K562 (cell line): ENCODE data around the gene TSC22D2. TPM values are rescaled to one million over a fixed set of nuclear protein-coding genes. Genes with fewer than 3 reads are reported as not detected.

ENCODE experiments used
- CBFB ChIP-seq: sonication (generic); formaldehyde crosslinking; IDR thresholded peaks from 2 replicates; pipeline ENCODE4 v1.4.0; 2020; ENCODE audit warnings: mild to moderate bottlenecking, missing genetic modification reagents
- CBX1 ChIP-seq: sonication (generic); IDR thresholded peaks from 2 replicates; pipeline ENCODE4 v1.6.1; 2016; ENCODE audit warnings: antibody characterized with exemption, low read depth, mild to moderate bottlenecking
- CC2D1A ChIP-seq: fragments of 450-650 bp; IDR thresholded peaks from 2 replicates; pipeline ENCODE4 v1.6.1; 2017; ENCODE audit warnings: mild to moderate bottlenecking
- CHD2 ChIP-seq: IDR thresholded peaks from 2 replicates; pipeline ENCODE4 v1.6.1; 2011; ENCODE audit warnings: low read depth, low read length
- CTBP1 ChIP-seq: fragments of 450-650 bp; IDR thresholded peaks from 2 replicates; pipeline ENCODE4 v1.6.1; 2016; ENCODE audit warnings: borderline replicate concordance
- NEUROD1 ChIP-seq: fragments of 150-350 bp; IDR thresholded peaks from 2 replicates; pipeline ENCODE4 v1.6.1; 2014; ENCODE audit warnings: borderline replicate concordance, low read length, low read depth; ENCODE audit not compliant: partially characterized antibody
- NFE2 ChIP-seq: IDR thresholded peaks from 2 replicates; pipeline ENCODE4 v1.6.1; 2014; ENCODE audit warnings: antibody characterized with exemption, low read depth
- PCBP2 ChIP-seq: fragments of 200-400 bp; formaldehyde crosslinking; IDR thresholded peaks from 2 replicates; pipeline ENCODE4 v1.6.1; 2018; ENCODE audit warnings: low read length, low read depth, mild to moderate bottlenecking, moderate library complexity; ENCODE audit not compliant: poor library complexity, severe bottlenecking
- PRPF4 ChIP-seq: fragments of 200-400 bp; formaldehyde crosslinking; IDR thresholded peaks from one replicate; pipeline ENCODE4 v1.6.1; 2017; ENCODE audit warnings: low read length, low read depth, mild to moderate bottlenecking; ENCODE audit not compliant: insufficient read depth, poor library complexity, severe bottlenecking
- PURB ChIP-seq: sonication (generic); formaldehyde crosslinking; IDR thresholded peaks from 2 replicates; pipeline ENCODE4 v1.9.0; 2021; ENCODE audit warnings: low read depth, mild to moderate bottlenecking, missing genetic modification reagents
- RB1 ChIP-seq: fragments of 450-650 bp; IDR thresholded peaks from 2 replicates; pipeline ENCODE4 v1.6.1; 2017; ENCODE audit warnings: low read depth, mild to moderate bottlenecking
- RBM25 ChIP-seq: fragments of 200-400 bp; formaldehyde crosslinking; IDR thresholded peaks from 2 replicates; pipeline ENCODE4 v1.6.1; 2018; ENCODE audit warnings: low read length, low read depth, moderate library complexity; ENCODE audit not compliant: severe bottlenecking
- ZNF134 ChIP-seq: fragments of 250-450 bp; sonication (Bioruptor Pico); conservative IDR thresholded peaks from 2 replicates; pipeline ENCODE4 v1.4.0; 2020
- ZNF695 ChIP-seq: fragments of 450-650 bp; formaldehyde crosslinking; IDR thresholded peaks from 2 replicates; pipeline ENCODE4 v1.4.0; 2020; ENCODE audit warnings: mild to moderate bottlenecking, moderate library complexity
- ZNF766 ChIP-seq: fragments of 200-800 bp; sonication (Bioruptor generic); conservative IDR thresholded peaks from 2 replicates; pipeline ENCODE4 v1.6.1; 2016; ENCODE audit warnings: missing genetic modification characterization, missing compliant biosample characterization
- polyA plus RNA-seq, 8 experiments: library from polyadenylated mRNA; depleted of rRNA in 4 of 8; stranded (reverse) in 5 of 8; unstranded in 3 of 8; fragments of >200 nt; fragmentation: Nextera tagmentation in 2 of 8; fragmentation: Illumina TruSeq in 1 of 8; extraction: Ambion mirVana in 2 of 8; extraction: Trizol in 1 of 8; gene quantifications; 2 replicates each; pipeline versions ENCODE4 v1.2.1 to v1.2.3, GENCODE V29; 2011 to 2014; ENCODE audit warnings: inconsistent platforms in 1 of 8, missing spikeins in 1 of 8
- total RNA-seq, 7 experiments: library from RNA; depleted of rRNA in 6 of 7; stranded (reverse); fragments of >200 nt in 6 of 7; fragmentation: Illumina TruSeq in 2 of 7; extraction: Trizol in 2 of 7; gene quantifications; 2 replicates each; pipeline versions ENCODE4 v1.2.1 to v1.2.3, GENCODE V29; 2011 to 2021; ENCODE audit warnings: low replicate concordance in 1 of 7
- TF ChIP-seq, protein P1 (sequence below): fragments of 450-650 bp; IDR thresholded peaks from 2 replicates; pipeline ENCODE4 v1.6.1; 2017; ENCODE audit warnings: antibody characterized with exemption, mild to moderate bottlenecking
- TF ChIP-seq, protein P2 (sequence below), 2 experiments: fragments of 450-650 bp; IDR thresholded peaks; 2 replicates each; pipeline ENCODE4 v1.6.1; 2018; ENCODE audit warnings: mild to moderate bottlenecking in 2 of 2, low read depth in 1 of 2; ENCODE audit not compliant: partially characterized antibody in 2 of 2
- TF ChIP-seq, protein P3 (sequence below): fragments of 450-650 bp; IDR thresholded peaks from 2 replicates; pipeline ENCODE4 v1.6.1; 2016; ENCODE audit warnings: low read depth, mild to moderate bottlenecking, moderate library complexity
- TF ChIP-seq, protein P4 (sequence below): sonication (generic); formaldehyde crosslinking; IDR thresholded peaks from 2 replicates; pipeline ENCODE4 v1.9.0; 2022; ENCODE audit warnings: mild to moderate bottlenecking, missing genetic modification reagents

TSC22D2 gene
- total and polyA plus RNA-seq, 9 of the 15 experiments (the other 6 are each of a cell fraction or from before 2014, with no cell fraction given), result 5.5 to 44.0 (median 19.3) TPM

DNA sequence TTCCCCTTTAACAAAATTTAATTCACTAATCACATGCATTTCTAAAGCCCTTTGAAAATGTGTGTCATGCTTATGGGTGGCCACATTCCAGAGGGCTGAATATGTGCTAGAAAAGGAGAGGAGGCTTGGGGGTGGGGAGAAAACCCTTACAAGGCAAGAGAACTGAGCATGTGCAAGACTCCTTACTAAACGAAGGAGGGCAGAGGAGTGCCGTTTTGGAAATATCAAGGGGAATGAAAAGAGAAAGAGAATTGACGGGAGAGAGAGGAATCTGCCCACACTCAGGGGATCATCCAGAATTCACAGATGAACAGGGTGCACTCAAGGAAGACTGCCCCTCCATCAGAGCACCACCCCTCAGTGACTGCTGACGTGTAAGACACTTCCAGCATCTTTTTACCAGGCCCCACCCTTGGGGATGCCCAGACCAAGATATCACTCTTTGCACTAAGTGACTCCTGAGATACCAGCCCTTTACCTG, 37.9 kb upstream of the TSC22D2 start (continued):
- TF ChIP-seq, protein P1, sequence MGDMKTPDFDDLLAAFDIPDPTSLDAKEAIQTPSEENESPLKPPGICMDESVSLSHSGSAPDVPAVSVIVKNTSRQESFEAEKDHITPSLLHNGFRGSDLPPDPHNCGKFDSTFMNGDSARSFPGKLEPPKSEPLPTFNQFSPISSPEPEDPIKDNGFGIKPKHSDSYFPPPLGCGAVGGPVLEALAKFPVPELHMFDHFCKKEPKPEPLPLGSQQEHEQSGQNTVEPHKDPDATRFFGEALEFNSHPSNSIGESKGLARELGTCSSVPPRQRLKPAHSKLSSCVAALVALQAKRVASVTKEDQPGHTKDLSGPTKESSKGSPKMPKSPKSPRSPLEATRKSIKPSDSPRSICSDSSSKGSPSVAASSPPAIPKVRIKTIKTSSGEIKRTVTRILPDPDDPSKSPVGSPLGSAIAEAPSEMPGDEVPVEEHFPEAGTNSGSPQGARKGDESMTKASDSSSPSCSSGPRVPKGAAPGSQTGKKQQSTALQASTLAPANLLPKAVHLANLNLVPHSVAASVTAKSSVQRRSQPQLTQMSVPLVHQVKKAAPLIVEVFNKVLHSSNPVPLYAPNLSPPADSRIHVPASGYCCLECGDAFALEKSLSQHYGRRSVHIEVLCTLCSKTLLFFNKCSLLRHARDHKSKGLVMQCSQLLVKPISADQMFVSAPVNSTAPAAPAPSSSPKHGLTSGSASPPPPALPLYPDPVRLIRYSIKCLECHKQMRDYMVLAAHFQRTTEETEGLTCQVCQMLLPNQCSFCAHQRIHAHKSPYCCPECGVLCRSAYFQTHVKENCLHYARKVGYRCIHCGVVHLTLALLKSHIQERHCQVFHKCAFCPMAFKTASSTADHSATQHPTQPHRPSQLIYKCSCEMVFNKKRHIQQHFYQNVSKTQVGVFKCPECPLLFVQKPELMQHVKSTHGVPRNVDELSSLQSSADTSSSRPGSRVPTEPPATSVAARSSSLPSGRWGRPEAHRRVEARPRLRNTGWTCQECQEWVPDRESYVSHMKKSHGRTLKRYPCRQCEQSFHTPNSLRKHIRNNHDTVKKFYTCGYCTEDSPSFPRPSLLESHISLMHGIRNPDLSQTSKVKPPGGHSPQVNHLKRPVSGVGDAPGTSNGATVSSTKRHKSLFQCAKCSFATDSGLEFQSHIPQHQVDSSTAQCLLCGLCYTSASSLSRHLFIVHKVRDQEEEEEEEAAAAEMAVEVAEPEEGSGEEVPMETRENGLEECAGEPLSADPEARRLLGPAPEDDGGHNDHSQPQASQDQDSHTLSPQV, result peak; percentile 48; the same call in 1 of the 2 replicates
- no peak for TF ChIP-seq ZNF695 (CRISPR knock-in tag)
- no peak for TF ChIP-seq PURB (CRISPR knock-in tag)
- TF ChIP-seq, protein P2, sequence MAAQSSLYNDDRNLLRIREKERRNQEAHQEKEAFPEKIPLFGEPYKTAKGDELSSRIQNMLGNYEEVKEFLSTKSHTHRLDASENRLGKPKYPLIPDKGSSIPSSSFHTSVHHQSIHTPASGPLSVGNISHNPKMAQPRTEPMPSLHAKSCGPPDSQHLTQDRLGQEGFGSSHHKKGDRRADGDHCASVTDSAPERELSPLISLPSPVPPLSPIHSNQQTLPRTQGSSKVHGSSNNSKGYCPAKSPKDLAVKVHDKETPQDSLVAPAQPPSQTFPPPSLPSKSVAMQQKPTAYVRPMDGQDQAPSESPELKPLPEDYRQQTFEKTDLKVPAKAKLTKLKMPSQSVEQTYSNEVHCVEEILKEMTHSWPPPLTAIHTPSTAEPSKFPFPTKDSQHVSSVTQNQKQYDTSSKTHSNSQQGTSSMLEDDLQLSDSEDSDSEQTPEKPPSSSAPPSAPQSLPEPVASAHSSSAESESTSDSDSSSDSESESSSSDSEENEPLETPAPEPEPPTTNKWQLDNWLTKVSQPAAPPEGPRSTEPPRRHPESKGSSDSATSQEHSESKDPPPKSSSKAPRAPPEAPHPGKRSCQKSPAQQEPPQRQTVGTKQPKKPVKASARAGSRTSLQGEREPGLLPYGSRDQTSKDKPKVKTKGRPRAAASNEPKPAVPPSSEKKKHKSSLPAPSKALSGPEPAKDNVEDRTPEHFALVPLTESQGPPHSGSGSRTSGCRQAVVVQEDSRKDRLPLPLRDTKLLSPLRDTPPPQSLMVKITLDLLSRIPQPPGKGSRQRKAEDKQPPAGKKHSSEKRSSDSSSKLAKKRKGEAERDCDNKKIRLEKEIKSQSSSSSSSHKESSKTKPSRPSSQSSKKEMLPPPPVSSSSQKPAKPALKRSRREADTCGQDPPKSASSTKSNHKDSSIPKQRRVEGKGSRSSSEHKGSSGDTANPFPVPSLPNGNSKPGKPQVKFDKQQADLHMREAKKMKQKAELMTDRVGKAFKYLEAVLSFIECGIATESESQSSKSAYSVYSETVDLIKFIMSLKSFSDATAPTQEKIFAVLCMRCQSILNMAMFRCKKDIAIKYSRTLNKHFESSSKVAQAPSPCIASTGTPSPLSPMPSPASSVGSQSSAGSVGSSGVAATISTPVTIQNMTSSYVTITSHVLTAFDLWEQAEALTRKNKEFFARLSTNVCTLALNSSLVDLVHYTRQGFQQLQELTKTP (IDR thresholded peaks at IDR 0.05; ENCODE audit: low read depth in 1 of 2, partially characterized antibody in 2 of 2), result no peak
- TF ChIP-seq, protein P3, sequence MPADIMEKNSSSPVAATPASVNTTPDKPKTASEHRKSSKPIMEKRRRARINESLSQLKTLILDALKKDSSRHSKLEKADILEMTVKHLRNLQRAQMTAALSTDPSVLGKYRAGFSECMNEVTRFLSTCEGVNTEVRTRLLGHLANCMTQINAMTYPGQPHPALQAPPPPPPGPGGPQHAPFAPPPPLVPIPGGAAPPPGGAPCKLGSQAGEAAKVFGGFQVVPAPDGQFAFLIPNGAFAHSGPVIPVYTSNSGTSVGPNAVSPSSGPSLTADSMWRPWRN, result no peak
- TF ChIP-seq, protein P4, sequence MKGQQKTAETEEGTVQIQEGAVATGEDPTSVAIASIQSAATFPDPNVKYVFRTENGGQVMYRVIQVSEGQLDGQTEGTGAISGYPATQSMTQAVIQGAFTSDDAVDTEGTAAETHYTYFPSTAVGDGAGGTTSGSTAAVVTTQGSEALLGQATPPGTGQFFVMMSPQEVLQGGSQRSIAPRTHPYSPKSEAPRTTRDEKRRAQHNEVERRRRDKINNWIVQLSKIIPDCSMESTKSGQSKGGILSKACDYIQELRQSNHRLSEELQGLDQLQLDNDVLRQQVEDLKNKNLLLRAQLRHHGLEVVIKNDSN (CRISPR knock-in tag), result no peak
- TF ChIP-seq CC2D1A, result no peak
- no peak for TF ChIP-seq NFE2
- no peak for TF ChIP-seq PCBP2
- TF ChIP-seq ZNF766 (CRISPR knock-in tag), result no peak
- TF ChIP-seq RBM25, result no peak
- TF ChIP-seq RB1, result no peak
- no peak for TF ChIP-seq CBFB
- no peak for TF ChIP-seq CBX1
- no peak for TF ChIP-seq NEUROD1
- no peak for TF ChIP-seq CHD2
- TF ChIP-seq PRPF4, result no peak
- TF ChIP-seq ZNF134, result no peak
- peak; percentile 59; the same call in 1 of the 2 replicates for TF ChIP-seq CTBP1
